IPS-20b (cell line): Measurements from ENCODE around the gene ADAMTS2.

Experiments
- H3K27ac ChIP-seq: one replicate; pipeline ENCODE4 v1.5.1; 2013; ENCODE audit warnings: low read length
- H3K27me3 ChIP-seq: 2 replicates; pipeline ENCODE4 v1.6.1; 2013; ENCODE audit warnings: mild to moderate bottlenecking, low read length, inconsistent platforms; ENCODE audit not compliant: insufficient read depth
- H3K36me3 ChIP-seq: 2 replicates; pipeline ENCODE4 v1.6.1; 2013; ENCODE audit warnings: low read depth, mild to moderate bottlenecking, inconsistent platforms, low read length, moderate library complexity; ENCODE audit not compliant: insufficient read depth
- H3K4me1 ChIP-seq: 2 replicates; pipeline ENCODE4 v1.6.1; 2013; ENCODE audit warnings: mild to moderate bottlenecking, control low read depth, inconsistent platforms, low read length, moderate library complexity; ENCODE audit not compliant: insufficient read depth
- H3K4me3 ChIP-seq: 2 replicates; pipeline ENCODE4 v1.5.1; 2013; ENCODE audit warnings: mild to moderate bottlenecking, low read length, inconsistent platforms
- H3K9ac ChIP-seq: 2 replicates; pipeline ENCODE4 v1.6.1; 2013; ENCODE audit warnings: low read depth, mild to moderate bottlenecking, inconsistent platforms, low read length, moderate library complexity
- H3K9me3 ChIP-seq: 2 replicates; pipeline ENCODE4 v1.6.1; 2013; ENCODE audit warnings: mild to moderate bottlenecking, low read depth, low read length, inconsistent platforms; ENCODE audit not compliant: insufficient read depth

ADAMTS2 gene

GRCh38 chr5:179147991-179148702 lies 197.1 kb downstream of the ADAMTS2 start:
- H3K9me3 ChIP-seq = no peaks in the 10 kb centered on the region
- no peaks in the 10 kb centered on the region for H3K27me3 ChIP-seq
- H3K9ac ChIP-seq = no peak overlapping the region
- H3K36me3 ChIP-seq = no peaks in the 10 kb centered on the region
- no peaks in the 10 kb centered on the region for H3K4me1 ChIP-seq
- H3K4me3 ChIP-seq = no peak overlapping the region
- no peak overlapping the region for H3K27ac ChIP-seq

- Histone ChIP-seq H3K27me3 (no peaks in the 10 kb centered on the region), H3K9ac (no peak overlapping the region), H3K36me3 (no peaks in the 10 kb centered on the region), H3K9me3 (no peaks in the 10 kb centered on the region), H3K27ac (no peak overlapping the region), H3K4me3 (no peak overlapping the region), H3K4me1 (no peaks in the 10 kb centered on the region)
These were observed 199.0 kb downstream of the ADAMTS2 start for GRCh38 chr5:179146277-179146676.

GRCh38 chr5:179143446-179143845 lies 201.8 kb downstream of the ADAMTS2 start:
- no peaks in the 10 kb centered on the region for H3K9me3 ChIP-seq
- H3K4me1 ChIP-seq = no peaks in the 10 kb centered on the region
- H3K36me3 ChIP-seq = no peaks in the 10 kb centered on the region
- no peak overlapping the region for H3K27ac ChIP-seq
- no peak overlapping the region for H3K4me3 ChIP-seq
- no peak overlapping the region for H3K9ac ChIP-seq
- H3K27me3 ChIP-seq = no peaks in the 10 kb centered on the region

- H3K9ac ChIP-seq = no peak overlapping the region
- no peaks in the 10 kb centered on the region for H3K27me3 ChIP-seq
- H3K36me3 ChIP-seq = no peaks in the 10 kb centered on the region
- H3K4me3 ChIP-seq = no peak overlapping the region
- no peaks in the 10 kb centered on the region for H3K9me3 ChIP-seq
- no peak overlapping the region for H3K27ac ChIP-seq
- no peaks in the 10 kb centered on the region for H3K4me1 ChIP-seq
These were observed 202.6 kb downstream of the ADAMTS2 start for GRCh38 chr5:179142434-179143198.

- Histone ChIP-seq H3K4me1 (no peaks in the 10 kb centered on the region), H3K9me3 (no peaks in the 10 kb centered on the region), H3K9ac (no peak overlapping the region)
These were observed 203.4 kb downstream of the ADAMTS2 start for GRCh38 chr5:179141867-179142266.

GRCh38 chr5:179140293-179140692 lies 205.0 kb downstream of the ADAMTS2 start:
- no peaks in the 10 kb centered on the region for H3K9me3 ChIP-seq
- H3K9ac ChIP-seq = no peak overlapping the region
- no peaks in the 10 kb centered on the region for H3K27me3 ChIP-seq
- no peak overlapping the region for H3K4me3 ChIP-seq
- H3K4me1 ChIP-seq = no peaks in the 10 kb centered on the region
- H3K36me3 ChIP-seq = no peaks in the 10 kb centered on the region
- no peak overlapping the region for H3K27ac ChIP-seq

More at GRCh38 chr5:179141867-179142266, 203.4 kb downstream of the ADAMTS2 start:
- Histone ChIP-seq H3K4me3 (no peak overlapping the region), H3K27me3 (no peaks in the 10 kb centered on the region), H3K36me3 (no peaks in the 10 kb centered on the region), H3K27ac (no peak overlapping the region)

GRCh38 chr5:179139936-179140235 lies 205.4 kb downstream of the ADAMTS2 start:
- Histone ChIP-seq H3K27me3 (no peaks in the 10 kb centered on the region), H3K36me3 (no peaks in the 10 kb centered on the region), H3K9me3 (no peaks in the 10 kb centered on the region)

GRCh38 chr5:179139111-179139935 lies 205.9 kb downstream of the ADAMTS2 start:
- Histone ChIP-seq H3K4me3 (no peak overlapping the region), H3K9me3 (no peaks in the 10 kb centered on the region), H3K36me3 (no peaks in the 10 kb centered on the region), H3K27me3 (no peaks in the 10 kb centered on the region), H3K27ac (no peak overlapping the region), H3K9ac (no peak overlapping the region), H3K4me1 (no peaks in the 10 kb centered on the region)

More at GRCh38 chr5:179139936-179140235, 205.4 kb downstream of the ADAMTS2 start:
- H3K9ac ChIP-seq = no peak overlapping the region
- H3K4me1 ChIP-seq = no peaks in the 10 kb centered on the region
- no peak overlapping the region for H3K4me3 ChIP-seq
- no peak overlapping the region for H3K27ac ChIP-seq

GRCh38 chr5:179138568-179138925 lies 206.7 kb downstream of the ADAMTS2 start:
- H3K27ac ChIP-seq = no peak overlapping the region
- H3K9me3 ChIP-seq = no peaks in the 10 kb centered on the region
- H3K4me3 ChIP-seq = no peak overlapping the region
- H3K9ac ChIP-seq = no peak overlapping the region
- H3K4me1 ChIP-seq = no peaks in the 10 kb centered on the region
- H3K36me3 ChIP-seq = no peaks in the 10 kb centered on the region
- no peaks in the 10 kb centered on the region for H3K27me3 ChIP-seq

GRCh38 chr5:179137643-179138567 lies 207.4 kb downstream of the ADAMTS2 start:
- no peaks in the 10 kb centered on the region for H3K4me1 ChIP-seq
- H3K27ac ChIP-seq = no peak overlapping the region
- no peak overlapping the region for H3K4me3 ChIP-seq
- H3K9me3 ChIP-seq = no peaks in the 10 kb centered on the region
- H3K36me3 ChIP-seq = no peaks in the 10 kb centered on the region
- no peaks in the 10 kb centered on the region for H3K27me3 ChIP-seq
- H3K9ac ChIP-seq = no peak overlapping the region

- Histone ChIP-seq H3K27me3 (no peaks in the 10 kb centered on the region), H3K27ac (no peak overlapping the region), H3K9ac (no peak overlapping the region), H3K4me1 (no peaks in the 10 kb centered on the region), H3K4me3 (no peak overlapping the region), H3K9me3 (no peaks in the 10 kb centered on the region), H3K36me3 (no peaks in the 10 kb centered on the region)
These were observed 208.1 kb downstream of the ADAMTS2 start for GRCh38 chr5:179137016-179137642.
